SU-DHL-6 (cell line): ENCODE data around the gene HMCN2.

Experiments
- H2AFZ ChIP-seq: fragments of 200-600 bp; sonication (generic); 2 replicates; pipeline ENCODE4 v1.6.1; 2014; ENCODE audit warnings: low read depth, mild to moderate bottlenecking, moderate library complexity, mixed read lengths, antibody characterized with exemption, low read length; ENCODE audit not compliant: severe bottlenecking
- H3F3A ChIP-seq: fragments of 200-600 bp; shearing (Covaris generic); 2 replicates; pipeline ENCODE4 v1.6.0; 2016; ENCODE audit warnings: antibody characterized with exemption, mild to moderate bottlenecking; ENCODE audit not compliant: insufficient read depth
- H3K27ac ChIP-seq: fragments of 200-600 bp; sonication (generic); 2 replicates; pipeline ENCODE4 v1.5.1; 2016; ENCODE audit warnings: low read depth, mild to moderate bottlenecking, low read length, moderate library complexity, mixed read lengths
- H3K27me3 ChIP-seq: fragments of 200-600 bp; sonication (generic), shearing (Covaris generic); 2 replicates; pipeline ENCODE4 v1.6.0; 2014; ENCODE audit warnings: mild to moderate bottlenecking, low read length
- H3K36me3 ChIP-seq: fragments of 200-600 bp; sonication (generic); 2 replicates; pipeline ENCODE4 v1.6.1; 2014; ENCODE audit warnings: mild to moderate bottlenecking, low read length, mixed read lengths
- H3K4me2 ChIP-seq: fragments of 300-600, 200-600 bp; shearing (Covaris generic), sonication (generic); 2 replicates; pipeline ENCODE4 v1.6.0; 2014; ENCODE audit warnings: low read length, low read depth, mild to moderate bottlenecking; ENCODE audit not compliant: poor library complexity, severe bottlenecking
- H3K4me3 ChIP-seq: fragments of 200-600 bp; sonication (generic); 2 replicates; pipeline ENCODE4 v1.5.1; 2014; ENCODE audit warnings: antibody characterized with exemption, low read length, mild to moderate bottlenecking, mixed read lengths; ENCODE audit not compliant: insufficient read depth, poor library complexity, severe bottlenecking
- H3K79me2 ChIP-seq: fragments of 200-600 bp; sonication (generic); 2 replicates; pipeline ENCODE4 v1.6.1; 2014; ENCODE audit warnings: mild to moderate bottlenecking, low read length, moderate library complexity; ENCODE audit not compliant: insufficient read depth
- H3K9ac ChIP-seq: fragments of 200-600 bp; sonication (generic); 2 replicates; pipeline ENCODE4 v1.7.0; 2014; ENCODE audit warnings: mild to moderate bottlenecking, low read length
- H3K9me2 ChIP-seq: fragments of 200-600 bp; sonication (generic); replicated peaks from 2 replicates; pipeline ENCODE4 v1.6.1; 2014; ENCODE audit warnings: low read length; ENCODE audit not compliant: insufficient read depth
- H3K9me3 ChIP-seq: fragments of 200-600 bp; sonication (generic); 2 replicates; pipeline ENCODE4 v1.6.1; 2014; ENCODE audit warnings: low read length, mixed read lengths; ENCODE audit not compliant: insufficient read depth
- H4K20me1 ChIP-seq: fragments of 200-600 bp; sonication (generic); 2 replicates; pipeline ENCODE4 v1.6.1; 2014; ENCODE audit warnings: low read depth, mild to moderate bottlenecking, antibody characterized with exemption, low read length, moderate library complexity, mixed read lengths
- CTCF ChIP-seq: fragments of 200-600 bp; sonication (generic); IDR thresholded peaks from one replicate; pipeline ENCODE4 v1.5.1; 2017; ENCODE audit warnings: antibody characterized with exemption, mild to moderate bottlenecking, low read length, moderate library complexity; ENCODE audit not compliant: insufficient read depth, poor library complexity, severe bottlenecking
- EZH2phosphoT487 ChIP-seq: fragments of 200-600 bp; sonication (generic), shearing (Covaris generic); conservative IDR thresholded peaks from 2 replicates; pipeline ENCODE4 v1.6.1; 2018; ENCODE audit warnings: mild to moderate bottlenecking, antibody characterized with exemption, low read length, moderate library complexity, mixed read lengths

HMCN2 gene

GRCh38 chr9:130262771-130263170, 2.8 kb upstream of the HMCN2 start:
- Histone ChIP-seq H3K27ac (no peak overlapping the region), H3K4me3 (no peak overlapping the region), H3K79me2 (no peaks in the 10 kb centered on the region), H3K9me2 (no peaks in the 10 kb centered on the region), H3K4me2 (no peak overlapping the region), H4K20me1 (no peaks in the 10 kb centered on the region), H3F3A (no peaks in the 10 kb centered on the region), H3K27me3 (no peaks in the 10 kb centered on the region), H3K36me3 (no peaks in the 10 kb centered on the region), H3K9ac (no peak overlapping the region), H3K9me3 (no peaks in the 10 kb centered on the region), H2AFZ (no peak overlapping the region)
- TF ChIP-seq CTCF (no peak), EZH2phosphoT487 (no peak)

- Histone ChIP-seq H3K79me2 (no peaks in the 10 kb centered on the region), H3F3A (no peaks in the 10 kb centered on the region), H2AFZ (no peak overlapping the region), H3K4me2 (no peak overlapping the region), H3K36me3 (no peaks in the 10 kb centered on the region), H3K27me3 (no peaks in the 10 kb centered on the region), H3K4me3 (no peak overlapping the region), H3K27ac (no peak overlapping the region), H3K9me3 (no peaks in the 10 kb centered on the region), H3K9me2 (no peaks in the 10 kb centered on the region), H4K20me1 (no peaks in the 10 kb centered on the region), H3K9ac (no peak overlapping the region)
- TF ChIP-seq EZH2phosphoT487 (no peak), CTCF (no peak)
Measured at GRCh38 chr9:130263601-130264413, 1.8 kb upstream of the HMCN2 start.

GRCh38 chr9:130264414-130265350, 878 bp upstream of the HMCN2 start:
- no peak overlapping the region for H3K4me2 ChIP-seq

More at GRCh38 chr9:130264414-130265350, 878 bp upstream of the HMCN2 start:
- Histone ChIP-seq H3K36me3 (no peaks in the 10 kb centered on the region), H3K79me2 (no peaks in the 10 kb centered on the region), H3K4me3 (no peak overlapping the region), H3K27me3 (no peaks in the 10 kb centered on the region), H3K27ac (no peak overlapping the region), H4K20me1 (no peaks in the 10 kb centered on the region), H3K9me3 (no peaks in the 10 kb centered on the region), H3F3A (no peaks in the 10 kb centered on the region), H3K9ac (no peak overlapping the region), H3K9me2 (no peaks in the 10 kb centered on the region), H2AFZ (no peak overlapping the region)
- TF ChIP-seq CTCF (no peak), EZH2phosphoT487 (no peak)
